Astrocyte of the hippocampus (primary cell): ENCODE measurements around the gene CASD1.

Experiments
- DNase-seq: peaks from one replicate; pipeline ENCODE4 v3.0.0; 2011; ENCODE audit warnings: low read depth, low spot score

CASD1 gene

DNA sequence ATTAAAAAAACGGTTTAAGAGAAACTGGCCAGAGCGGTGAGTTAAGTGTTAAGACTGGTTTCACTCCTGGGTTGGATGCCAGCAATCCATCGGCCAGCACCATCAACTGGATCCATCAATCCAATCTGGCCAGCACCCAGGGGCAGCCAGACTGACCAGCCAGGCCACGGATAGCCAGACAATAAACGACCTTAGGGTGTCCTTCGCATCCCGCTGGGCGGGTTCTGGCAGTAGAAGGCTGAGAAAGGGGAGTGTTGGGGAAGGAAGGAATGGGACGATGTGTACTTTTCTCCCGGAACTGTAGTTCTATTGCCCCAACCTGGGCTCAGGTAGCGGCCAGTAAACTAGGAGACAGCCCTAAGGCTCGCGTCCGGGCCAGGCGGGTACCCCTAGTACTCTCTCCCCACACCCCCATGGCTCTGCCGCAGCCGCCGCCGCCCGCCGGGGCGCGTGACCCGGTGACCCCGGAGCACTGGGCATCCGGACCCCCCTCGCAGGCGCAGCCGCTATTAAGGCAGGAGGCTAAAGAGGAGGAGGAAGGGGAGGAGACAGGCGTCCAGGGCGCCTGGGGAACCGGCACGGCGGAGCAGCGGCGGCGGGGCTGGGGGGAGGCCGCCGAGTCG, at the start of gene CASD1:
Gene CASD1, plus strand, starts transcription at position 546 of the 623 bp plus-strand sequence. CDS start 276 bp downstream, outside the sequence.
- DNase-seq: no peak

DNA sequence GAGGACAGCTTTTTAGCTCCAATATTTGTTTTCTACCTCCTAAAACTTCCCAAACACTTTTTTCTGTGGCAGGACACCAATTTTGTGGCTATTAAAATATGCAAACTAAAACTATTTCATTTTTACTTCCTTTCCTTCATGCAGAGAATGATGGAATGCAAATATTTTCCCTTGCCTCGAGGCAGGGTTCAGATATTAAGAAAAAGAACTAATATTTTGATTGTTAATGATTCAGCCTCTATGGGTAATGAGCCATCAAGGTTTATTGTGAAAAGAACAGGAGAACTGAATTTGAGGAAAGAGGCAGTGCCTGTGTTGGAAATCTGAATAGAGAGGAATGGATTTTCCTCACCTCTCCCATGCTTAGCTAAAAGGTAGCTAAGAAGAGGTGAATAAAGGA, 43.1 kb upstream of the CASD1 start:
- no peak for DNase-seq

DNA sequence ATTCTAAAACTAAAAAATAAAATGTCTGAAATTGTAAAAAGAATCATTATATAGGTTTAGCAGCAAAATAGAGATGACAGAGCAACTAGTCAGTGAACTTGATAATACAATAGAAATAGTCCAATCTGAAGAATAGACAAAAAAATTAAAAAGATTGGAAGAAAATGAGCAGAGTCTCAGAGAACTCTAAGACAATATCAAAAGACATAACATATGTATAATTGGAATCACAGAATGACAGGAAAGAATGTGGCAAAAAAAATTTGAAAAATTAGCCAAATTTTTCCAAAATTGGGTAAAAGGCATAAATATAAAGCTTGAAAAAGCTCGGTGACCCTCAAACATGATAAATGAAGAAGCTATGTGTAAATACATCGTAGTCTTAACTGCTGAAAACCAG, 38.0 kb upstream of the CASD1 start:
- DNase-seq: no peak

DNA sequence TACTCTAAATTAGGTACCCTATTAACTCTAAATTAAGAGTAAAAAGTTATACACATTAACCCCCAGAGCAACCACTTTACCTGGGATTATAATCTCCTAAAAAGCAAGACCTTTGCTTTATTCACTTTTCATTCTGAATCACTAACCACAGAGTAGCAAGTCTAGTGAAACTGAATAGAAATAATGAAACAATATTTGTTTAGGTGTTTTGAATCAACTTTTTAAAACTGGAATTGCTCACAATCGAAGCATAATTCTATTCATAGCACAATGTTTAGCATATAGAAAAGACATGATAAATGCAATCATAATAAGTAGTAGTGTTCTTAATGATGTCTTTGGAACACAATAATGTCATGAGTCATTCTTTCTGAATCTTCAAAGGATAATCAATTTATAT, 37.0 kb upstream of the CASD1 start:
- no peak for DNase-seq

DNA sequence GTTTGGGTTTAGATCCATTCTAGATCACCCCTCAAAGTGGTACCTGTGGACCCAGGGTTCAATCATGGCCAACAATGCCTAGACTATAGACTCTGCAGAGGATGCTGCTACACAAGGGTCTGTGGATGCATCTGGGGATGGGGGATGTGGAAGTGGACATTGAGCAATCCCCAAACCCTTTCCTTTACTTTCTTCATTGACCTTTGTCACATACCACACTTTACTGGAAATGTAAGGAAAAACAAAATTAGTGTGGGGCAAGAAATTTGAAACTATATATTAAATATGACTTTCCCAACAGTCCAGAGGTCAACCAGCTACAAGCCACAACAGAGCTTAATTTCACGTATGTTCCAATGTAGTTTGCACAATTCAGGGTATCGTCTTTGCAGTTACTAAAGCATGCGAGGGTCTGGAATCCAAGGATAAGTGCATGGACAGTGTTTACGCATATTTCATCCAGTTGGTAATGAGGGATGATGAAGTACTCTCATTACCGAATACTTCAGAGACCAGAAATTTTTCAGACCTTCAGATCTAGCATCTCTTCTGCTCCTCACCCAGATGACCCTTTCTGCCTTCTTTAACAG, 33.3 kb upstream of the CASD1 start:
- no peak for DNase-seq

DNA sequence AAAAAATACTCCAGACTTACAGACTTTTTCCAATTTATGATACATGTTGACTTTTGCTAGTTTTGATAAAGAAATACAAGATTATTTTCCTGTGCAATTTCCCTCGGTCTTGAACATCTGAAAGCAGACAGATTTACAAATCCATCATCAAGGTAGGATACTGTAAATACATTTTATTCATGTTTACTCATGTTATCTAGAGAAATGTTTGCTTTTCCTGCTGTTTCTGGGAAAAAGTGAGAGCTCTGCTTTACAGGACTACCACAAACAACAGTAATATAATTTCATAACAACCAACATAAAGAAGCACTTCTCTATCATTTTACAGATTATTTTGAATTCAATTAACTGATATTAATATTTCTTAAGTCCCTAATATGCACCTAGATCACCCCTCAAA, 31.7 kb upstream of the CASD1 start:
- DNase-seq: no peak

DNA sequence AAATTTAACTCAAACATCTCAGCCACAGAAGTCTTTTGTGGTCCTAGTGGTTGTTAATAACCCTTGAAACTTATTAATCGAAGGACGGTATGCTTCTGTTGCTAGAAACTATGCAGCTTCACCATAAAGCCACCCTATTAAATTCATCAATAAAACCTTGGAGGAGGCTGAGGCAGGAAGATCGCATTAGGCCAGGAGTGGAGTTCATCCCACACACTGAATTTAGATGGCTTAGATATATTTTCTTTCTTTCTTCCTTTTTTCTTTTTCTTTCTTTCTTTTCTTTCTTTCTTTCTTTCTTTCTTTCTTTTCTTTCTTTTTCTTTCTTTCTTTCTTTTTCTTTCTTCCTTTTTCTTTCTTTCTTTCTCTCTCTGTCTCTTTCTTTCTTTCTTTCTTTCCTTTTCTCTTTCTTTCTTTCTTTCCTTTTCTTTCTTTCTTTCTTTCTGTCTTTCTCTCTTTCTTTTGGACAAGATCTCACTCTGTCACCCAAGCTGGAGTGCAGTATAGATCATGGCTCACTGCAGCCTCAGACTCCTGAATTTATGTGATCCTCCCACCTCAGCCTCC, 30.9 kb upstream of the CASD1 start:
- DNase-seq: no peak

DNA sequence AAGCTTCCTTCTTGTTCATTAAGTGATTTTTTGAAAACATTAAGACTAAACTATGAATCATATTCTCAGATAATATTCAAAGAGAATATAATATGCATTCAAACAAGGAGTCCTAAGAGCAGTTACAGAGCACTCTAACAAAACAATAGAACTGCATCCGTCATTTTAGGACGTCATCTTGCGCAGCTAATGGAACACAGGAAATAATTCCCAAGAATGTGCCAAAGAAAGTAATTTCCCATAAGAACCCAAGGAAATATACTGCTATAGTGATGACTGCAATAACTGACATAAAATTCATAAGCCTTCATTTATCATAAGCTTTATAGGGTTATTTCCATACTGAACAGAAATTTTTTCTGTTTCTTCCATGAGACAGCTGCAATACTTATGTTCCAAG, 28.3 kb upstream of the CASD1 start:
- no peak for DNase-seq

DNA sequence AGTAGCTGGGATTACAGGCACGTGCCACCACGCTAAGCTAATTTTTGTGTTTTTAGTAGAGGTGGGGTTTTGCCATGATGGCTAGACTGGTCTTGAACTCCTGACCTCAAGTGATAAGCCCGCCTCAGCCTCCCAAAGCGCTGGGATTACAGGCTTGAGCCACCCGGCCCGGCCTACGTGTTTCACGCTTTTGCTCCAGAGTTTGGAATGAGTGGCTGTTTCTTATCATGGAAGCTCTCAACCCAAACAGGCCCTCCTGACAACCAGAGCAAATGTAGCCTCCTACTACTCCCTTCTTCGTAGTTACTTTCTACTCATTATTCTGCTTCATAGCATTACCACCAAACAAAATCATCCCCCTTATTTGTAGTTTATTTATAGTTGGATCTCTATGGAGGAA, 26.8 kb upstream of the CASD1 start:
- DNase-seq: no peak

DNA sequence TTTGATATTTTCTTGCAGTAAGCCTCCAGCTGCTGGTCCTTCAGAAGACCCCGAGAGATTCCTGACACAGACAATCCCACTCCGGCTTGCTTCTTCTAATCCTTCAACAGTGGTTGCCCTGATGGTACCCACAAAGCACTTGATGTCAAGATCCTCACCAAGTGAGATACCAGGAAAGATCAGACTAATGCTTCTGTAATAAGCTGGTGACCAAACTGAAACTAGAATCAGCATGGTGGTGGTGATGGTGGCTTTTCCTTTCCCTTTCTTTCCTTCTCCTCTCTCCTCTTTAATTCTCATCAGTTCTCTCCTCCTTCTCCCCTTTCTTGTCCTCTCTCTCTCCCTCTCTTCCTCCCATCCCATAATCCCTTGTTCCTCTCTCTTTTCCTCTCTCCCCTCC, 25.8 kb upstream of the CASD1 start:
- no peak for DNase-seq

DNA sequence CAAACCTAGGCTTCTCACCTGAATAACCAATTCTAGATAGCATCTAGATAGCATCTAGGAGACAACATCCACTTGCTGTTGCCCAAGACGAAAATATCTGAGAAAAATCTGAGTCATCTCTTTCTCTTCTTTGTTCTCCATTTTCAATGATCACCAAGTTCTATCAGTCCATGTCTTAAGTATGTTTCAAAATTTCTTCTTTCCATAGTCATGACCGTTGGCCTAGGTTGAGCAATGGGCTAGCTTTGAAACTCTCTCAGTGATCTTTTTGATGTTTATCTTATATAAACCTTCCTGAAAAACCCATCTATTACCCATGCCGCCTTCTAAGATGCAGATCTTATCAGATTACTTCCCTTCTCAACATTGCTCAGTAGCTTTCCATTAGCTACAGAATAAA, 23.4 kb upstream of the CASD1 start:
- DNase-seq: no peak

DNA sequence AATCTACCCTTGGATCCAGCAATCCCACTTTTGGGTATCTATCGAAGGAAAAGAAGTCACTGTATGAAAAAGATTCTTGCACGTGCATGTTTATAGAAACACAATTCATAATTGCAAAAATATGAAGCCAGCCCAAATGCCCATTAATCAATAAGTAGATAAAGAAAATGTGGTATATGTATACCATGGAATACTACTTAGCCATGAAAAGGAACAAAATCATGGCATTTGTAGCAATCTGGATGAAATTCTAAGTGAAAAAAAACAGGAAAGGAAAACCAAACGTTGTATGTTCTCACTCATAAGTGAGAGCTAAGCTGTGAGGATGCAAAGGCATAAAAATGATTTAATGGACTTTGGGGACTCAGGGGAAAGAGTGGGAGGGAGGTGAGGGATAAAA, 18.2 kb upstream of the CASD1 start:
- no peak for DNase-seq

DNA sequence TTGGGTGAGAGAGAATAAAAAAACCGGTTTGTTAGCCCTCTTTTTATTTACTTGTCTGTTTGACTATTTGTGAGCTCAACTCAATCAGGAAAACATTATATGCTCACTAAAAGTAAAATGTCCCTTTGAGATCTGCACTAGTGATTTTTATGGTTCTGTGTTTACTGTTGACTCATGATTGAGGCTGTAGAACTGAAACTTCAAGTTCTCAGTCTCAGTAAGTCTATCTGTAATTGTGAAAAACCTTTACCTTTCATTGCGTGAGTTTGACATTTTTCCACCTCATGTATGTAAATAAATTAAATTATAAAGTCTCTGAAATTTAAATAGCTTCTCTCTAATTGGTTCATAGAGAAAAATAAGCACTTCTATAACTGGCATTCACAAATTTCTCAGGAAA, 17.0 kb upstream of the CASD1 start:
- DNase-seq: no peak

DNA sequence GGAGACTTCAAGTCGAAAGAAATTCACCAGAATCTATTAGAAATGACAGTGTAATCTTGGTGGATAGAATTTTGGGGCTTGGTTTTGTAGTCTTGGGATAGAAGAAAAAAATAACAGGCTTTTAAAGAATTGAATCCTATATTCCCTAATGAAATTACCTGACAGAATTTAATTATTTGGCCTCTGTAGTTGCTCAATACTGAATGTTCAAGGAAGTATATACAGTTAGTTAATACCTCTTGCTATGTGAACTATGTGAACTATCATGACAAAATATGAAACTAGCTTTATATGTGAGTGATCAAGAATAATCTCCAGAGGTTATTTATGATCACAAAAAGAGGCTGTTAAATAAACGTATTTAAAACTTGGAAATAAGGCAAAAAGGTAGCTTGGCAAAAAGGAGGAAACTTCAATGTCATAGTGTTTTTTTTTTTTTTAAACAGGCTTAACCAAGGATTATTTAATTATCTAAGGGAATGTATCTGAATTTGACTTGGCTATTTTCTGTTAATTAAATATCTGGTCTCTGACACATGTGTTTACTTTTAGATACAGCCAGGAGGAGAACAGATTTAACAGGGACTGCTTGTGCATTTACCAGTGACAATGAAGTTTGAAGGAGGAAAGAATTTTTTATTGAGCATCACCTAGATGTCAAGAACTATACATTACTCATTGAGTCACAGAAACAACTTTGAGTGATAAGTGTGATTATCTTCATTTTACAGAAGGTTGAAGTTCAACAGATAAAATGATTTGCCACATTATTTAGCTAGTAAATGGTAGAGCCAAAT, 11.5 kb upstream of the CASD1 start:
- no peak for DNase-seq

DNA sequence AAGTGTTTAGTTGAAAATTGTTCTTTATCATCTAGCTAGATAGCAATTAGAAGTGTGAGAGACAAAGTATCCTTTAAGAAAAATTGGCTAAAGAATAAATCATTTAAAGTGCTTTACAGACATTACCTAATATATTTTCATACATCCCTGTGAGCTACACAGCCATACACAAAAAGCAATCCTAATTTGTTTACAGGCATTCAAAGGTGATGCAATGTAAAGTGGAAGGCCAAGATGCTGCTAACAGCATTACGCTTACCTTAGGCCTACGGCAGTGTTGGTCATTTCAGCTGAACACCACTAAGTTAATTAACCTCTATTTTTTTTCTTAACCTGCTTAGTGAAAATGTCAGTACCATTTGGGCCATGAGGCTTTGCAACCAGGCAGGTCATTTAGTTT, 10.7 kb upstream of the CASD1 start:
- DNase-seq: no peak

DNA sequence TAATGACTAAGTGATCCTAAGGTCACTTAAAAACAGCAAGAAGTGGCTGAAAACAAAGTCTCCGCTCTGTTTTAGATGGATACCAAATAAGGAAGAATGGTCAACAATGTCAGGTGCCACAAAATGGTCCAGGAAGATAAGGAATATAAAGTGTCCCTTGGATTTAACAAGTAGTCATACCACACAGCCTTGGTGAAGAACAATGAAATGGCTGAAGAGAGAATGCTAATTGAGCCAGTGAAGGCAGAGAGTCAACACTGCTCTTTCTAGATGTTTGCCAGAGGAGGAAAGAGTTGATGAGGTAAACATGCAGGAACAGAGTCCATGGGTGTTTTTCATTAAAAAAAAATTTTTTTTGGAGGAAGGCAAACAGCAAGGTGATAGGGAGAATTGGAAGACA, 2.1 kb upstream of the CASD1 start:
- DNase-seq: no peak

DNA sequence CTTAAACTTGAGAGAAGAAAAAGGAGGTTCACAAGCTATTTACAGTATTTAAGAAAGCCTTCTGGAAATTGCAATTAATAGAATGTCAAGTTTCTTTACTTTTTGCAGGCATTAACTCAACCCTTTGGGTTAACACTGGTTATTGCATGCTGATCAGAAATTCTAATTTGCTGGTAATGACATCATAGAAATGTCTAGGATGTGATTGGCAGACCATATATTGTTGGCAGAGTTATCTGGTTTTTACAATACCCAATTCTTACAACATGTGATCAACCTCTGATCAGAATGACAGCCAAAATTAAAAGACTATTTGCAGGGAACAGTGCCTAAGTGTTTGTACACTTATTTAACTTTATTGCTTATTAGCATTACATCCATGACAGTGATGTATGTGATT, 1.6 kb upstream of the CASD1 start:
- no peak for DNase-seq

DNA sequence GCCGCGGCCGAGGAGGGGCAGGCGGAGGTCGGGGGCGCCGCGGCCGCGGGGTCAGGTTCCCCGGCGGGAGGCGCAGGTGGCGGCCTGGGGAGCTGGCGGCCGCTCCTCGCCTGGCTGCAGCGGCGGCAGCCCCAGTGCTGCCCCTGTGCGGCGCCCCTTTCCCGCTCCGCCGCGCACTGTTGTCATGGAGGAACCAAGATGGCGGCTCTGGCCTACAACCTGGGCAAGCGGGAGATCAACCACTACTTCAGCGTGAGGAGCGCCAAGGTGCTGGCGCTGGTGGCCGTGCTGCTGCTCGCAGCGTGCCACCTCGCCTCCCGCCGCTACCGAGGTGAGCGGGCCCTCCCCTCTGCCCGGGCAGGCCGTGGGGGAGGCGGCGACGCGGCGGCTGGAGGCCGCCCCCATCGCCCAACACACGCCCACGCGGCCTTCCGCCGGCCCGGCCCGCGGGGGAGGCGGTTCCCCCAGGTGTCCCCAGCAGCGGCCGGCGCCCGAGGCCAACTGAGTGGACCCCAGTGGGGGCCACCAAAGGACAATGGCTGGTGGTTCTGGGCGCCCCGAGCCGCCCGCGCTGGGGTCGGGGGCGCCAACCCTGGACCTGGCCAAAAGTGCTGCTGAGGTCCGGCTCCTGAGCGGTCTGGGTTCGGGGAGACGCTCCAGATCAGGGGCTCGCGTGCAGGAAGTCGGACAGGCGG, 425 bp downstream of the CASD1 start:
- peak; percentile 89 for DNase-seq

DNA sequence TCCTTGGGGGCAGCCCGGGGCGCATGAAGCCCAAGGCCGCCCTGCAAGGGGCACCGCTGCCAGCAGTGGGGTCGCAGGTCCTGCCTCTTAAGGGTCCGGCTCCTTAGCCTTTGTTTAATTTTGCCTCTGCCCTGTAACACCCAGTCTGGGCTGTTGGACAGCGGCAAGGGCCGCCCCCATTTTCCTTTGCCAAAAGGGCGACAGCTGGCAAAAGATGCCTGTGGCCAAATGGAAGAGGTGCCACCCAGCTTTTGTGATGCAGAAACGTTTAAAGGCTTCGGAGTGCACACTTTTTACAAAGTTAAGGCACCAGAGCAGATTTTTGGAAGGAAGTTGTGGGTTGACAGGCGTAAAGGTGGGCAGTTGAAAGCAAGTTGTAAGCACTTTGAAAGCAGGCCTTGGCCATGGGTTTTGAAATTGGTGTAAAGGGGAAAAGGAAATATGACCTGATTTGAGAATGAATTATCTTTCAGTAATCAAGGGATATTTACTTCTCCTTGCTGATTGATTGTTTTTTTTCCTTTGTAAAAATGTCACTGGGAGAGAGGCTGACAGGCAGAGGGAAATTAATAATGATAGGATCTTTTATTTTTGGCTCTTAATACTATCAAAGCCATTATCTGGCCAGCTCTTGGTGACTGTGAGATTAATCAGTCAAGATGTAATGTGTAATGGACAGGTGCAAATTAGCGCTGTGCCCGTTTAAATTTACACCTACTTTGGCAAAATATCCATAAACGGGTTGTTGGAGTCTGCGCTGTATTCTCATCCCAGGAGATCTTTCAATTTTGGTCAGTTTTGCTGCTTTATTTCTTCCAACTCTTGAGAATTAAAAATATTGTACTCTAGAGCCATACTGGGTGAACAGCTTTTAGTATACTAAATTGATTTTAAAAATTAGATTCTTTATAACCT, 1.2 kb downstream of the CASD1 start:
- DNase-seq: peak; percentile 67

DNA sequence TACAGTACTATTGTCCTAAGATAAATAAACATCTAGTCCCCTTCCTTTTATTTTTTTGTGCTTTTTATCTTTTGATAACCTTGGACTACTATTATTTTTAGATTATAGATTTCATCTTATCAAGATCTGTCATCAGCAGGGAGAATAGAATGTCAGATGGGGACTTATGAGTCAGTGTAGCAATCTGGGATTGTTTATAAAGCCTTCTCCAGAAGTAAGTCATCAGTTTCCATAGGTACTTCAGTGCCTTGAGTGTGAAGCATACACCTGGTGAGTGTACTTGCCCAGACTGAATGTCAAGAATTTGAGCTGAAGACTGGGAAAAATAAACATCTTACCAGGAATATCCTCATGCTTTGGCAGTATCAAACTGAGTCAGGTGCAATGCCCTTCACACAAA, 2.1 kb downstream of the CASD1 start:
- no peak for DNase-seq
